HG03521 (cell line): ENCODE measurements around the gene RPL22.

ENCODE experiments used
- ATAC-seq: cut with Tn5 transposase; IDR thresholded peaks from one replicate; pipeline ENCODE4 v1.9.1; 2021; ENCODE audit warnings: mild to moderate bottlenecking, moderate library complexity; ENCODE audit not compliant: unreplicated experiment

RPL22 gene

GRCh38 chr1:6205849-6206519 is 6.6 kb upstream of the RPL22 start, which contains the start of gene RNF207:
Gene RNF207 (plus strand): TSS chr1:6206119. CDS start chr1:6206536, 417 bp downstream.
- peak; percentile 40 for ATAC-seq

GRCh38 chr1:6202256-6202655 is 2.9 kb upstream of the RPL22 start:
- ATAC-seq = no peak

GRCh38 chr1:6200188-6200809 is 904 bp upstream of the RPL22 start:
- ATAC-seq = no peak

GRCh38 chr1:6198646-6199297 is 623 bp downstream of the RPL22 start:
- ATAC-seq = peak; percentile 28

- ATAC-seq = no peak
Measured at GRCh38 chr1:6197746-6198427, 1.5 kb downstream of the RPL22 start.

GRCh38 chr1:6191968-6192367 is 7.4 kb downstream of the RPL22 start:
- ATAC-seq = no peak

GRCh38 chr1:6188466-6188865 is 10.9 kb downstream of the RPL22 start:
- ATAC-seq = no peak

GRCh38 chr1:6185635-6186382 is 13.6 kb downstream of the RPL22 start:
- no peak for ATAC-seq

- no peak for ATAC-seq
Measured at GRCh38 chr1:6185151-6185550, 14.2 kb downstream of the RPL22 start.

- no peak for ATAC-seq
Measured at GRCh38 chr1:6184083-6184783, 15.2 kb downstream of the RPL22 start.

GRCh38 chr1:6183520-6183989 is 15.8 kb downstream of the RPL22 start:
- ATAC-seq = no peak

GRCh38 chr1:6181347-6181770 is 18.0 kb downstream of the RPL22 start:
- no peak for ATAC-seq

GRCh38 chr1:6180707-6181311 is 18.6 kb downstream of the RPL22 start:
- no peak for ATAC-seq

- ATAC-seq = no peak
Measured at GRCh38 chr1:6180268-6180706, 19.1 kb downstream of the RPL22 start, which contains the start of gene CHD5. Gene CHD5 (minus strand): TSS chr1:6180321. CDS start chr1:6180023, 298 bp downstream.

- ATAC-seq = no peak
Measured at GRCh38 chr1:6179564-6180175, 19.7 kb downstream of the RPL22 start.

- no peak for ATAC-seq
Measured at GRCh38 chr1:6178751-6179563, 20.4 kb downstream of the RPL22 start.

- no peak for ATAC-seq
Measured at GRCh38 chr1:6177681-6178380, 21.6 kb downstream of the RPL22 start.

GRCh38 chr1:6176779-6177178 is 22.6 kb downstream of the RPL22 start:
- no peak for ATAC-seq
